22Rv1 (cell line): ENCODE measurements around the gene LRRC19.

Experiments used
- CTCF ChIP-seq: fragments of 450-650 bp; IDR thresholded peaks from 2 replicates; pipeline ENCODE4 v1.5.1; 2017; ENCODE audit warnings: mild to moderate bottlenecking
- ZFX ChIP-seq: fragments of 450-650 bp; IDR thresholded peaks from 2 replicates; pipeline ENCODE4 v1.6.1; 2017; ENCODE audit warnings: antibody characterized with exemption, borderline replicate concordance

- TF ChIP-seq CTCF: no peak
- TF ChIP-seq ZFX: no peak
These were observed 30.5 kb downstream of the LRRC19 start for GRCh38 chr9:26974927-26975326.
